A549 treated with ZK216348 at 1 μM for 4 hours (cell line): ENCODE measurements around the gene AQP5. TPM values are rescaled to one million over a fixed set of nuclear protein-coding genes. Genes with fewer than 3 reads are reported as not detected.

Experiments used
- total RNA-seq: library from RNA; stranded (reverse); fragments of 200-300 nt; extraction: Qiagen RNA extraction; gene quantifications from 5 replicates; pipeline ENCODE4 v1.2.3, GENCODE V29; 2022; ENCODE audit warnings: low read depth

The AQP5 gene
- 0.09 TPM in 1 of 5 replicates, not detected in the others for total RNA-seq

DNA sequence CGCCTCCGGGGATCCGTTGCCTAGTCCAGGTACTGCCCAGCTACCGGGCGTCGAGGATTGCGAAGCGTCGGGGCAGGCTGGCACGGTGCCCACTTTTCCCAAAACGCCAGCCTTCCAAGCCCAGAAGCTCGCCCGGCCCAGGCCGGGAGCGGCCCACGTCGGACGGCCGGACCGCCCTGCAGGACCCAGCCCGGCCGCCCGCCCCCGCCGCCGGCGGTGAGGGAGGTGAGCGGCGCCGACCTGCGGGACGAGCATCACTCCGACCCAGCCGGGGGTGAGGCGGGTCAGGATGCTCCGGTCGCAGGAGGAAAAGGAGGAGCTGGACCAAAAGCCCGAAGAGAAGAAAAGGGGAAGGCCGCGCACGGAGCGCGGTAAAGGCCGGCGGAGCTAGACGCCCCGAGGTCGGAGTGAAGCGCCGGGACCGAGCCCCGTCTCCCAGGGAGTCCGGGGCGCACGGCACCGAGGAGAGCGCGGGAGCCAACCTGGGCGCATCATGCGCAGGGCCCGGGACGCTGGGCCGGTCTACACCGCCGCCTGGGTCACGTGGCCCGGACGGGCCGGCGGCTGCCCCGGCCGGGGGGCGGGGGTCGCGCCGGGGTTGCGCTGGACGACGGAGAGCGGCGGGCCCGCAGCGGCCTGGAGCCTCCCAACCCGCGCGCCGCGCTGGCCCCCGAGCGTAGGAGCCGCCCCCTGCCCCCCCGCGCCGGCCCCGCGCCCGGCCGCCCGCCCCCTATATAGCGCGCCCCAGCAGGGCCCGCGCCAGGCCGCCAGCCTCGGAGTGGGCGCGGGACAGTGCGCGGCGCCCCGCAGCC lies at the start of gene AQP5:
TSS of gene AQP5 (plus strand) at position 762 of the 812 bp plus-strand sequence. CDS start 146 bp downstream, outside the sequence.

DNA sequence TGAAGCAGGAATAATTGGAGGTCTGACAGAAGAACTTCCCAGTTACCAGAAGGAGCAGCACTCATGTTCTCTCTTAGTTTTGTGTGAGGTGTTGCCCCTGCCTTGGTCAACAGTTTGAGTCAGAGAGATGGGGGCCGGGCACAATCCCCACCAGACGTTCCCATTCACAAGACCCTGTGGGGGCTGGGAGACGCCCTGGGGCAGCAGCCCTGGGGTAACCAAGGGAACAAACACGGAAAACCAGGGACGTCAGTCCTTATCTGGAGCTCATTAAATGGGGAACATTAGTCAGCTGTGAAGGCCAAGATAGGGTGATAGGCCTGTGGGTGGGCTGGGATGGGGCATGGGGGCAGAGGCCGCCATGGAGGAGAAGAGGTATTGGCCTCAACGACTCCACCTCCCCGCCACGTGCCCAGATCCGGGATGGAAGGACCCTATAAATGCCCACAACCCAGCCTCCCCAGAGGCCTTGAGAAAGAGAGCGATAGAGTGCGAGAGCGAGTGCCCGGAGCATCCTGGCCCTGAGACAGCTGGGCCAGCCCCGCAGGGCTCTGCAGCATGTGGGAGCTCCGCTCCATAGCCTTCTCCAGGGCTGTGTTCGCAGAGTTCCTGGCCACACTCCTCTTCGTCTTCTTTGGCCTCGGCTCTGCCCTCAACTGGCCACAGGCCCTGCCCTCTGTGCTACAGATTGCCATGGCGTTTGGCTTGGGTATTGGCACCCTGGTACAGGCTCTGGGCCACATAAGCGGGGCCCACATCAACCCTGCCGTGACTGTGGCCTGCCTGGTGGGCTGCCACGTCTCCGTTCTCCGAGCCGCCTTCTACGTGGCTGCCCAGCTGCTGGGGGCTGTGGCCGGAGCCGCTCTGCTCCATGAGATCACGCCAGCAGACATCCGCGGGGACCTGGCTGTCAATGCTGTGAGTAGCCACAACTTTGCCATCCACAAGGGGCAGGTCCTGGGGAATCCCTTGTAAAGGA lies 11.1 kb upstream of the AQP5 start, which contains the start of gene AQP2:
TSS of gene AQP2 (plus strand) at position 465 of the 979 bp plus-strand sequence. CDS start at position 559, 94 bp downstream.

DNA sequence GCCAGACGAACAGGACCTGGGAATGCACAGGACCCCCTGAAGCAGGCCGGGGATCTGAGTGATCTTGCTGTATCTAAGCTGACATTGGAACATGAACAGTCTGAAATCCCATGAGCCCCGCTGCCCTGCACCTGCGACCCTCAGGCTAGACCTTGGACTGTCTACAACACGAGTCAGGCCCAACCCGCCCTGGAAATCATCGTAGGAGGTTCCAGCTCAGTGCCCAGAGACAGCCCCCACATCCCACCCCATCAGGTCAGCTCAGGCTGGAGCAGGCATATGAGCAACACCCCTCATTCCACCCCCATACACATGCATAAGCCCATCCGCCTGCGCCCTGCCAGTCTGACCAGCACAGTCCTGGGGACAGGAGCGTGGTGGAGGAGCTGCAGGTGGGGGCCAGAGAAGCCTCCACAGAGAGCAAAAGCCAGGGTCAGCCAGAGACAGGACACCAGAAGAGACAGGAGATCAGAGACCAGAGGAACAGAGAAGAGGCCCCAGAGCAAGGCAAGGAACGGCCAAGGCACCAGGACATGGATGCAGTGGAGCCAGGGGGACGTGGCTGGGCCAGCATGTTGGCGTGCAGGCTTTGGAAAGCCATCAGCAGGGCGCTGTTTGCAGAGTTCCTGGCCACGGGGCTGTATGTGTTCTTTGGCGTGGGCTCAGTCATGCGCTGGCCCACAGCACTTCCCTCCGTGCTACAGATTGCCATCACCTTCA lies 11.1 kb downstream of the AQP5 start, which contains the start of gene AQP6:
TSS of gene AQP6 (plus strand) at position 307 of the 720 bp plus-strand sequence. CDS start at position 534, 227 bp downstream.

Other genes starting within 250 kb of the AQP5 start
- 393 to 517 TPM (median 478 TPM) in 5 replicates for gene TMBIM6, start 220.3 kb upstream of the AQP5 start, total RNA-seq
- 5.3 to 10.3 TPM (median 8.3 TPM) in 5 replicates for gene NCKAP5L, start 133.5 kb upstream of the AQP5 start, total RNA-seq
- gene BCDIN3D, start 118.8 kb upstream of the AQP5 start, total RNA-seq: 4.4 to 4.7 TPM (median 4.5 TPM) in 5 replicates
- gene FAIM2, start 58.0 kb upstream of the AQP5 start, total RNA-seq: 0.09 TPM in 1 of 5 replicates, not detected in the others
- gene AQP2, start 11.1 kb upstream of the AQP5 start, total RNA-seq: not detected in 5 replicates
- not detected in 5 replicates for gene AQP6, start 11.1 kb downstream of the AQP5 start, total RNA-seq
- gene RACGAP1, start 63.6 kb downstream of the AQP5 start, total RNA-seq: 77.8 to 84.8 TPM (median 81.2 TPM) in 5 replicates
- 3.8 to 7.6 TPM (median 6.0 TPM) in 5 replicates for gene ASIC1, start 95.7 kb downstream of the AQP5 start, total RNA-seq
- 60.7 to 67.8 TPM (median 63.5 TPM) in 5 replicates for gene SMARCD1, start 123.5 kb downstream of the AQP5 start, total RNA-seq
- 0.07 to 0.52 TPM (median 0.12 TPM) in 4 of 5 replicates, not detected in the other for gene GPD1, start 142.1 kb downstream of the AQP5 start, total RNA-seq
- gene COX14, start 150.4 kb downstream of the AQP5 start, total RNA-seq: 59.8 to 79.3 TPM (median 71.2 TPM) in 5 replicates
- 24.3 to 33.2 TPM (median 25.7 TPM) in 5 replicates for gene CERS5, start 205.5 kb downstream of the AQP5 start, total RNA-seq